ENCODE data around the gene APBB2. TPM values are rescaled to one million over a fixed set of nuclear protein-coding genes. Genes with fewer than 3 reads are reported as not detected.

Gene APBB2
- total and polyA plus RNA-seq, 2 of the 8 experiments (the other 6 are each of a cell fraction or from before 2014, with no cell fraction given): 58.7 to 59.4 TPM

- Histone ChIP-seq H3K23me2 (ENCODE audit: low read depth, low read length) (no peaks in the 10 kb centered on the region), H2BK15ac (ENCODE audit: low read length) (no peak overlapping the region), H4K91ac (replicated peaks; ENCODE audit: insufficient read length, low read length) (no peak overlapping the region), H3K14ac (ENCODE audit: insufficient read length) (no peak overlapping the region), H2AFZ (ENCODE audit: low read length) (no peak overlapping the region), H3K4me2 (ENCODE audit: insufficient read depth in 1 of 2, low read depth in 2 of 2, low read length in 2 of 2) (no peak overlapping the region), H4K5ac (ENCODE audit: insufficient read length, low read depth, low read length) (no peak overlapping the region), H2BK12ac (ENCODE audit: low read depth, low read length) (no peak overlapping the region), H3K79me1 (ENCODE audit: low read depth, low read length) (no peaks in the 10 kb centered on the region), H3K9ac (replicated peaks in 1 of 4; ENCODE audit: extremely low read depth in 1 of 4, low read depth in 3 of 4, low read length in 3 of 4) (no peak overlapping the region), H3K18ac (ENCODE audit: extremely low read depth, low read length) (no peak overlapping the region), H2AK5ac (ENCODE audit: low read depth, low read length) (no peak overlapping the region), H2BK20ac (ENCODE audit: low read length) (no peak overlapping the region), H3K4ac (replicated peaks; ENCODE audit: insufficient read length, low read depth, low read length) (no peak overlapping the region), H4K8ac (ENCODE audit: extremely low read depth, insufficient read depth, low read length) (no peak overlapping the region), H2BK5ac (ENCODE audit: low read depth, low read length) (no peak overlapping the region), H4K20me1 (replicated peaks in 1 of 2; ENCODE audit: control insufficient read depth in 1 of 2, insufficient read depth in 2 of 2, low read length in 2 of 2) (peaks cover 0 to 2% of the 10 kb centered on the region in 2 experiments), H3K27ac (ENCODE audit: low read depth, low read length) (no peak overlapping the region), H3K56ac (replicated peaks; ENCODE audit: insufficient read length, low read depth, low read length) (no peak overlapping the region), H2BK120ac (replicated peaks; ENCODE audit: low read depth, low read length) (no peak overlapping the region), H3K23ac (ENCODE audit: insufficient read length) (no peak overlapping the region), H3K27me3 (replicated peaks in 1 of 4; ENCODE audit: control insufficient read depth in 3 of 4, extremely low read depth in 1 of 4, insufficient read depth in 3 of 4, low read length in 3 of 4) (no peaks in the 10 kb centered on the region), H3K79me2 (ENCODE audit: control insufficient read depth in 1 of 2, insufficient read depth in 2 of 2, low read length in 2 of 2) (no peaks in the 10 kb centered on the region), H3K4me1 (replicated peaks in 1 of 4; ENCODE audit: control insufficient read depth in 3 of 4, insufficient read depth in 4 of 4, low read length in 3 of 4) (no peaks in the 10 kb centered on the region; a peak in 1 of 7 replicates), H3K9me3 (ENCODE audit: insufficient read depth in 2 of 2, low read depth in 1 of 2, low read length in 1 of 2) (no peaks in the 10 kb centered on the region; a peak in 1 of 4 replicates), H3K36me3 (ENCODE audit: control insufficient read depth in 2 of 4, insufficient read depth in 4 of 4, low read length in 3 of 4) (no peaks in the 10 kb centered on the region), H3K4me3 (ENCODE audit: extremely low read depth in 1 of 4, insufficient read depth in 2 of 4, low read depth in 3 of 4, low read length in 4 of 4) (no peak overlapping the region)
- no peak for FAIRE-seq
- TF ChIP-seq ATF3 (IDR thresholded peaks at IDR 0.05; ENCODE audit: insufficient read depth, low read depth, low read length): no peak
- no peak for TF ChIP-seq SAP30 (IDR thresholded peaks at IDR 0.05; ENCODE audit: insufficient read depth, insufficient replicate concordance, low read length)
- no peak for TF ChIP-seq CHD1 (IDR thresholded peaks at IDR 0.05; ENCODE audit: low read depth, low read length)
- TF ChIP-seq GABPA (IDR thresholded peaks at IDR 0.05; ENCODE audit: borderline replicate concordance, insufficient read depth, low read length): no peak
- TF ChIP-seq CTBP2 (IDR thresholded peaks at IDR 0.05; ENCODE audit: borderline replicate concordance, insufficient read depth, insufficient read length, low read length): no peak
- TF ChIP-seq JUN (IDR thresholded peaks at IDR 0.05; ENCODE audit: low read depth, low read length): no peak
- TF ChIP-seq RAD21 (IDR thresholded peaks at IDR 0.05 in 1 of 2, conservative IDR thresholded peaks at IDR 0.05 in 1 of 2; ENCODE audit: low read depth in 2 of 2, low read length in 2 of 2): no peak
- no peak for TF ChIP-seq TCF12 (IDR thresholded peaks at IDR 0.05; ENCODE audit: low read depth, low read length)
- TF ChIP-seq ZNF274 (IDR thresholded peaks at IDR 0.05; ENCODE audit: borderline replicate concordance, extremely low read depth, low read length): no peak
- TF ChIP-seq JUND (IDR thresholded peaks at IDR 0.05; ENCODE audit: low read length): no peak
- 84% methylated on average over 17 of the region's 17 CpGs; no CpG with 5 or more reads in 1 of the 2 experiments for WGBS, 2 experiments (ENCODE audit: extremely low coverage in 1 of 2, insufficient coverage in 1 of 2, insufficient read length in 1 of 2, insufficient replicate concordance in 2 of 2, low coverage in 1 of 2, low lambda C conversion rate in 2 of 2, missing lambda C conversion rate in 1 of 2)
- CTCF ChIA-PET (ENCODE audit: partially characterized antibody): interaction anchor here (0.5 to 7.7 kb wide), 5 partner anchors 10 to 109 kb away, joined by 3 to 58 read pairs (median 4); no protein-coding TSS in a partner anchor
- POLR2A ChIA-PET (ENCODE audit: partially characterized antibody): no interaction called here
- no peak for DNase-seq (ENCODE audit: low read depth in 1 of 2, low spot score in 2 of 2)
Measured at GRCh38 chr4:40992472-40993295, 221.7 kb downstream of the APBB2 start.

Measured in H1 (cell line).